Neuronal stem cell (in vitro differentiated cells): ENCODE data around the gene GLB1L2.

Experiments used
- DNase-seq: peaks from one replicate; pipeline ENCODE4 v3.0.0-alpha.2; 2013; ENCODE audit warnings: low spot score
- H2AFZ ChIP-seq: one replicate; pipeline ENCODE4 v1.6.1; 2013; ENCODE audit warnings: mild to moderate bottlenecking, low read length, inconsistent platforms
- H2AK5ac ChIP-seq: 2 replicates; pipeline ENCODE4 v1.6.1; 2013; ENCODE audit warnings: low read depth, mild to moderate bottlenecking, inconsistent platforms, low read length, moderate library complexity, mixed read lengths
- H2BK120ac ChIP-seq: 2 replicates; pipeline ENCODE4 v1.6.1; 2013; ENCODE audit warnings: low read depth, mild to moderate bottlenecking, inconsistent platforms, low read length, moderate library complexity, mixed read lengths
- H2BK12ac ChIP-seq: one replicate; pipeline ENCODE4 v1.6.1; 2013; ENCODE audit warnings: low read length, inconsistent platforms
- H2BK15ac ChIP-seq: 2 replicates; pipeline ENCODE4 v1.6.1; 2013; ENCODE audit warnings: mild to moderate bottlenecking, low read length, inconsistent platforms, mixed read lengths
- H2BK5ac ChIP-seq: one replicate; pipeline ENCODE4 v1.6.1; 2013; ENCODE audit warnings: inconsistent platforms, mild to moderate bottlenecking, low read length, moderate library complexity
- H3K14ac ChIP-seq: one replicate; pipeline ENCODE4 v1.6.1; 2013; ENCODE audit warnings: low read length, inconsistent platforms
- H3K18ac ChIP-seq: 2 replicates; pipeline ENCODE4 v1.6.1; 2013; ENCODE audit warnings: low read length, inconsistent platforms
- H3K23ac ChIP-seq: 2 replicates; pipeline ENCODE4 v1.6.1; 2013; ENCODE audit warnings: low read depth, mild to moderate bottlenecking, mixed read lengths, low read length, inconsistent platforms; ENCODE audit not compliant: poor library complexity
- H3K27ac ChIP-seq: replicated peaks from 3 replicates; pipeline ENCODE4 v1.5.1; 2013; ENCODE audit warnings: low read length, inconsistent platforms
- H3K27me3 ChIP-seq, 3 experiments: 2 replicates each; pipeline ENCODE4 v1.6.1; 2013; ENCODE audit warnings: low read length in 3 of 3, mild to moderate bottlenecking in 2 of 3, inconsistent platforms in 1 of 3, low read depth in 1 of 3, mixed read lengths in 1 of 3, moderate library complexity in 1 of 3; ENCODE audit not compliant: control insufficient read depth in 3 of 3, insufficient read depth in 3 of 3
- H3K36me3 ChIP-seq, 2 donors: replicated peaks in 1 of 2; 2 replicates each; pipeline ENCODE4 v1.6.1; 2013; ENCODE audit warnings: low read length in 2 of 2; ENCODE audit not compliant: control insufficient read depth in 2 of 2, insufficient read depth in 2 of 2
- H3K4ac ChIP-seq: 2 replicates; pipeline ENCODE4 v1.6.1; 2013; ENCODE audit warnings: inconsistent platforms, mild to moderate bottlenecking, low read length, moderate library complexity
- H3K4me1 ChIP-seq, 2 donors: 1 replicate in 1 of 2; 2 replicates in 1 of 2; pipeline ENCODE4 v1.6.1; 2013; ENCODE audit warnings: low read length in 2 of 2, low read depth in 1 of 2; ENCODE audit not compliant: control insufficient read depth in 2 of 2, insufficient read depth in 1 of 2
- H3K4me2 ChIP-seq: one replicate; pipeline ENCODE4 v1.6.1; 2013; ENCODE audit warnings: mild to moderate bottlenecking, low read length, inconsistent platforms; ENCODE audit not compliant: insufficient read depth, poor library complexity, severe bottlenecking
- H3K4me3 ChIP-seq, 2 donors: 2 replicates each; pipeline ENCODE4 v1.5.1; 2013; ENCODE audit warnings: low read length in 2 of 2, mild to moderate bottlenecking in 2 of 2, inconsistent platforms in 1 of 2, moderate library complexity in 1 of 2
- H3K79me1 ChIP-seq: one replicate; pipeline ENCODE4 v1.6.1; 2013; ENCODE audit warnings: low read depth, mild to moderate bottlenecking, inconsistent platforms, low read length, moderate library complexity
- H3K9ac ChIP-seq: one replicate; pipeline ENCODE4 v1.6.1; 2013; ENCODE audit warnings: mild to moderate bottlenecking, low read depth, low read length, inconsistent platforms; ENCODE audit not compliant: poor library complexity
- H3K9me3 ChIP-seq, 2 donors: replicated peaks in 1 of 2; 2 replicates each; pipeline versions ENCODE3 to v1.6.1; 2013; ENCODE audit warnings: low read length in 2 of 2, mild to moderate bottlenecking in 2 of 2, inconsistent platforms in 1 of 2, low read depth in 1 of 2, mixed read lengths in 1 of 2, moderate library complexity in 1 of 2; ENCODE audit not compliant: control insufficient read depth in 2 of 2, insufficient read depth in 1 of 2
- H4K8ac ChIP-seq: one replicate; pipeline ENCODE4 v1.6.1; 2013; ENCODE audit warnings: low read depth, mild to moderate bottlenecking, inconsistent platforms, low read length, moderate library complexity
- H4K91ac ChIP-seq: one replicate; pipeline ENCODE4 v1.6.1; 2013; ENCODE audit warnings: low read length, low read depth, mild to moderate bottlenecking, inconsistent platforms; ENCODE audit not compliant: poor library complexity
- WGBS, 2 donors: extraction: QIAGEN DNeasy Blood & Tissue Kit; methylation state at CpG; one replicate each; pipeline ENCODE4 v1.1.7; 2013; ENCODE audit warnings: missing lambda C conversion rate in 2 of 2, mixed read lengths in 1 of 2; ENCODE audit not compliant: insufficient read length in 2 of 2, insufficient replicate concordance in 1 of 2; ENCODE audit errors: extremely low coverage in 2 of 2; 5-methylcytosine and 5-hydroxymethylcytosine counted together

The GLB1L2 gene

DNA sequence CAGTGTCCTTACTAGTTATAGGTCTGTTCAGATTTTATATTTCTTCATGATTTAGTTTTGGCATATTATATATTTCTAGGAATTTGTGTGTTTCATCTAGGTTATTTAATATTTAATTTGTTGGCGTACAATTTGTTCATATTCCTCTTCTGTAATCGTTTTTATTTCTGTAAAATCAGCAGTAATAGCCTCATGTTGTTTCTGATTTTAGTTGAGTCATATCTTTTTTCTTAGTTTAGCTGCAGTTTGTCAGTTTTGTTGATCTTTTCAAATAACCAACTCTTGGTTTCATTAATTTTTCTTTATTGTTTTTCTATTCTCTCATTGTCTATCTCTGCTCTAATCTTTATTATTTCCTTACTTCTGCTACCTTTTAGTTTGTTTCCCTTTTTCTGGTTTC lies 20.3 kb downstream of the GLB1L2 start:
- H2BK5ac ChIP-seq: no peak overlapping the region
- H3K4me2 ChIP-seq: no peak overlapping the region
- no peaks in the 10 kb centered on the region for H3K27me3 ChIP-seq
- no peak overlapping the region for H3K23ac ChIP-seq
- no peak overlapping the region for H2BK120ac ChIP-seq
- no peak for DNase-seq
- no peak overlapping the region for H3K4ac ChIP-seq
- no peaks in the 10 kb centered on the region for H3K79me1 ChIP-seq
- no peak overlapping the region for H3K27ac ChIP-seq
- no peak overlapping the region for H2BK15ac ChIP-seq
- no peak overlapping the region for H2AK5ac ChIP-seq
- no peak overlapping the region for H4K8ac ChIP-seq
- no peak overlapping the region for H4K91ac ChIP-seq
- H3K36me3 ChIP-seq: no peaks in the 10 kb centered on the region
- H2BK12ac ChIP-seq: no peak overlapping the region
- no peaks in the 10 kb centered on the region for H3K4me1 ChIP-seq
- H3K4me3 ChIP-seq: no peak overlapping the region
- no peak overlapping the region for H3K14ac ChIP-seq
- no peak overlapping the region for H2AFZ ChIP-seq
- no peaks in the 10 kb centered on the region for H3K9me3 ChIP-seq
- no CpG with 5 or more reads among the region's 2 CpGs for WGBS, 2 donors
- H3K9ac ChIP-seq: no peak overlapping the region
- H3K18ac ChIP-seq: no peak overlapping the region

DNA sequence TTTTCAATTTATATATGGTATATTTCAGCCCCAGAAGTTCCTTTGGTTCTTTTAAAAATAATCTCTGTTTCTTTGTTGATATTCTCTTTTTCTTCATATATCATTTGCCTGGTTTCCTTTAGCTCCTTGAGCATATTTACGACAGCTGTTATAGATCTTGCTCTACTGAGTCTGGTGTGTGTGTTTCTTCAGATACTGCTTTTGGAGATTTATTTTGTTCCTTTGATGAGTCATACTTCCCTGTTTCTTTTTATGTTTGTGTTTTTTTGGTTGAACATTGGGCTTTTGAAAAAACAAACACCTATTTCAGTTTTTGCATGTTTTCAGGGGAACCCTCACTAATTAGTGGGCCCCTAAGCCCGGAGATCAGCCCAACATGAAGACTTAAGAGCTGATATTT lies 23.3 kb downstream of the GLB1L2 start:
- no peak overlapping the region for H2BK15ac ChIP-seq
- H3K18ac ChIP-seq: no peak overlapping the region
- H2BK120ac ChIP-seq: no peak overlapping the region
- no peak overlapping the region for H3K4me3 ChIP-seq
- H3K27ac ChIP-seq: no peak overlapping the region
- H4K91ac ChIP-seq: no peak overlapping the region
- peaks cover 0 to 3% (median 0%) of the 10 kb centered on the region in 3 experiments for H3K27me3 ChIP-seq
- H3K4me1 ChIP-seq: no peaks in the 10 kb centered on the region
- H2AK5ac ChIP-seq: no peak overlapping the region
- H3K79me1 ChIP-seq: no peaks in the 10 kb centered on the region
- no CpG with 5 or more reads among the region's 2 CpGs for whole genome bisulfite sequencing, 2 donors
- DNase-seq: no peak
- H4K8ac ChIP-seq: no peak overlapping the region
- no peak overlapping the region for H3K4ac ChIP-seq
- no peak overlapping the region for H3K4me2 ChIP-seq
- no peak overlapping the region for H3K9ac ChIP-seq
- H3K14ac ChIP-seq: no peak overlapping the region
- no peaks in the 10 kb centered on the region for H3K36me3 ChIP-seq
- no peak overlapping the region for H2BK12ac ChIP-seq
- no peak overlapping the region for H2BK5ac ChIP-seq
- no peak overlapping the region for H2AFZ ChIP-seq
- no peak overlapping the region for H3K23ac ChIP-seq
- H3K9me3 ChIP-seq: no peaks in the 10 kb centered on the region

DNA sequence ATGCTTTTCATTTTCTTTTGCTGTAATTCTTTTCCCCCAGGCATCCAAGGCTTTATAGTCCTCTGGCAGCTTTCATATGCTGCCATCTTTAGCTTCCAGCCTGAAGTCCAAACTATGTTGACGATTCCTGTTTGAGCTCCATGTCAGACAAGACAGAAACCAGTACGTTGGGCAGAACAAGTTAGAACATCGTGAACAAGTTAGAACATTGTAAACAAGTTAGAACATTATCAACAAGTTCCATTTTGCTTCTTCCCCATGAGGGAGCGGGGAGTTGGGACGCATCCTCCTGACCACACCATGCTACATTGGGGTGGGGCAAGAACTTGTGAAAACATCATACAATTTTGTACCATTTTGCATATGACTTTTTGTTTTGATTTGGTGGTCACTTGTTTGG lies 23.9 kb downstream of the GLB1L2 start:
- no peak overlapping the region for H3K4ac ChIP-seq
- H3K4me2 ChIP-seq: no peak overlapping the region
- H2BK5ac ChIP-seq: no peak overlapping the region
- H2BK120ac ChIP-seq: no peak overlapping the region
- H3K18ac ChIP-seq: no peak overlapping the region
- no peak overlapping the region for H2AK5ac ChIP-seq
- no peaks in the 10 kb centered on the region for H3K36me3 ChIP-seq
- H3K4me3 ChIP-seq: no peak overlapping the region
- H2BK15ac ChIP-seq: no peak overlapping the region
- no peak overlapping the region for H3K27ac ChIP-seq
- H4K91ac ChIP-seq: no peak overlapping the region
- no peak overlapping the region for H4K8ac ChIP-seq
- no peaks in the 10 kb centered on the region for H3K9me3 ChIP-seq
- peaks cover 0 to 3% (median 0%) of the 10 kb centered on the region in 3 experiments for H3K27me3 ChIP-seq
- DNase-seq: no peak
- no peak overlapping the region for H3K14ac ChIP-seq
- H3K79me1 ChIP-seq: no peaks in the 10 kb centered on the region
- no CpG with 5 or more reads among the region's 5 CpGs for WGBS, 2 donors
- H2AFZ ChIP-seq: no peak overlapping the region
- H2BK12ac ChIP-seq: no peak overlapping the region
- no peak overlapping the region for H3K23ac ChIP-seq
- H3K4me1 ChIP-seq: no peaks in the 10 kb centered on the region
- H3K9ac ChIP-seq: no peak overlapping the region

DNA sequence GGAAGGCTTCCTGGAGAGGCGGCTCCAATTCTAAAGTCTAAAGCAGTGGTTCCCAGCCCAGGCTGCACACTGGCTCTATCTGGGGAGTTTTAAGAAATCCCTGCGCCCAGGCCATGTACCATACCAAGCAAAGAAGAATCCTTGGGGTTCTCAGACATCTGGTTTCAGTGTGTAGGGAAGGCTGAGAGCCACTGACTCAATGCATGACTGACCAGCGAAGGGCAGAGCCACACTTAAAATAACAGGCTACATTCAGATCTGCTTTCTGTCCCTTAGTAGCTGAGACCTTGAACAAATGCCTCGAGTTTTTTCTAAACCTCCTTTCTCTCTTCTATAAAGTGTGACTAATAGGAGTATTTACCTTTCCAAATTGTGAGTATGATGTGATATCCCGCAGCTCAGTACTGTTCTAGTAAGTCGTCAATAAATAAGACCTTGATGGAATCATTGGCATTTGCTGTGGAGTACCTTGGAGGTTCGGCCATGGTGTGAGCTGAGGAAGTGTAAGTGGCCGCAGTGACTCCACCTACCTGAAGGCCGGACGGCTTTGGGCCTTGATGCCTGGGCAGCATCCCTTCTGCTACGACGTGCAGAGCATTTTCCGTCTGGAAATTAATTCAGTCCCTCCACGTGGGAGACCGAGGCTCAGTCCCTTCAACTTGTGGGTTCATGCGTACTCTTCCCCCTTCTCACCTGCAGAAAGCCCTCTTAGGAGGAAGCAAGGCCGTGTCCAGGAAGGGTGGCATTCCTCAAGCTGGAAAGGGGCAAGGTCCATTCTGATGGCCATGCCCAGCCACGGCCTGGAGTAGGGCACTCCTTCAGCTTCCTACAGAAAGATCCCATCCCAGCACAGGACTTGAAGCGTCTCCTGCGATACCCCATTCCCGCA lies 25.1 kb downstream of the GLB1L2 start:
- Histone ChIP-seq H3K18ac (no peak overlapping the region), H2BK120ac (no peak overlapping the region), H4K91ac (no peak overlapping the region), H3K79me1 (no peaks in the 10 kb centered on the region), H3K9ac (no peak overlapping the region), H3K4ac (no peak overlapping the region), H3K27ac (no peak overlapping the region), H3K4me2 (no peak overlapping the region), H2BK5ac (peak overlapping the region; percentile 48), H3K27me3 (peaks cover 0 to 3% (median 0%) of the 10 kb centered on the region in 3 experiments), H2BK15ac (no peak overlapping the region), H2AK5ac (no peak overlapping the region), H3K9me3 (no peaks in the 10 kb centered on the region), H2AFZ (no peak overlapping the region), H2BK12ac (no peak overlapping the region), H3K36me3 (no peaks in the 10 kb centered on the region), H3K4me3 (no peak overlapping the region), H3K23ac (peak overlapping the region; percentile 50), H3K4me1 (no peaks in the 10 kb centered on the region), H3K14ac (no peak overlapping the region), H4K8ac (no peak overlapping the region)
- no CpG with 5 or more reads among the region's 21 CpGs for WGBS, 2 donors
- no peak for DNase-seq
